Measurements from ENCODE around the gene IQCK.

Gene IQCK

DNA sequence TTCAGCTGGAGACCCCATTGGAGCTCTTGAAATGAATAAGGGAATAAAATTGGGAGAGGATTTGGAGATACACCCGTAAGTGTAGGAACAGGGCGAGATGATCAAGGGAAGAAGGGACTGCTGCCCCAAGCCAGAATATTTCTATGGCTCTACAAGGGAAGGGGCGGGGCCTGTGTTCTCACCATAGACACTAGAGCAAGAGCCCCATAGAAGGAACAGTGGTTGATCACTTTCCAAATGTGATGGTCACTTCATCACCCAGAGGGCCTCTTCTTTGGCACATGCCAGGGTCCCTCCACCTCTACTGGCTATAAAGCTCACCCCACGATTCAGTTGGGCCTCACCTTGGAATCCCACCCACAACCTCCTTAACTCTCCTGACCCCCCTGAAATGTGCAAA, 141.5 kb downstream of the IQCK start:
- no peak overlapping the region for H3K4me3 ChIP-seq (ENCODE audit: low read depth, low read length)
- peaks cover 4% of the 10 kb centered on the region for H3K36me3 ChIP-seq (replicated peaks)
- H3K27me3 ChIP-seq (replicated peaks) = no peaks in the 10 kb centered on the region
- no peak for DNase-seq
- no peak overlapping the region for H3K27ac ChIP-seq
- in situ Hi-C loops (cut with HindIII; ENCODE audit: low pct_ligation_motif_present, low sequenced_read_pairs) = no loop called here
- TF ChIP-seq, protein P1, sequence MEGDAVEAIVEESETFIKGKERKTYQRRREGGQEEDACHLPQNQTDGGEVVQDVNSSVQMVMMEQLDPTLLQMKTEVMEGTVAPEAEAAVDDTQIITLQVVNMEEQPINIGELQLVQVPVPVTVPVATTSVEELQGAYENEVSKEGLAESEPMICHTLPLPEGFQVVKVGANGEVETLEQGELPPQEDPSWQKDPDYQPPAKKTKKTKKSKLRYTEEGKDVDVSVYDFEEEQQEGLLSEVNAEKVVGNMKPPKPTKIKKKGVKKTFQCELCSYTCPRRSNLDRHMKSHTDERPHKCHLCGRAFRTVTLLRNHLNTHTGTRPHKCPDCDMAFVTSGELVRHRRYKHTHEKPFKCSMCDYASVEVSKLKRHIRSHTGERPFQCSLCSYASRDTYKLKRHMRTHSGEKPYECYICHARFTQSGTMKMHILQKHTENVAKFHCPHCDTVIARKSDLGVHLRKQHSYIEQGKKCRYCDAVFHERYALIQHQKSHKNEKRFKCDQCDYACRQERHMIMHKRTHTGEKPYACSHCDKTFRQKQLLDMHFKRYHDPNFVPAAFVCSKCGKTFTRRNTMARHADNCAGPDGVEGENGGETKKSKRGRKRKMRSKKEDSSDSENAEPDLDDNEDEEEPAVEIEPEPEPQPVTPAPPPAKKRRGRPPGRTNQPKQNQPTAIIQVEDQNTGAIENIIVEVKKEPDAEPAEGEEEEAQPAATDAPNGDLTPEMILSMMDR (IDR thresholded peaks at IDR 0.05; ENCODE audit: low read depth, low read length, missing control alignments) = no peak

DNA sequence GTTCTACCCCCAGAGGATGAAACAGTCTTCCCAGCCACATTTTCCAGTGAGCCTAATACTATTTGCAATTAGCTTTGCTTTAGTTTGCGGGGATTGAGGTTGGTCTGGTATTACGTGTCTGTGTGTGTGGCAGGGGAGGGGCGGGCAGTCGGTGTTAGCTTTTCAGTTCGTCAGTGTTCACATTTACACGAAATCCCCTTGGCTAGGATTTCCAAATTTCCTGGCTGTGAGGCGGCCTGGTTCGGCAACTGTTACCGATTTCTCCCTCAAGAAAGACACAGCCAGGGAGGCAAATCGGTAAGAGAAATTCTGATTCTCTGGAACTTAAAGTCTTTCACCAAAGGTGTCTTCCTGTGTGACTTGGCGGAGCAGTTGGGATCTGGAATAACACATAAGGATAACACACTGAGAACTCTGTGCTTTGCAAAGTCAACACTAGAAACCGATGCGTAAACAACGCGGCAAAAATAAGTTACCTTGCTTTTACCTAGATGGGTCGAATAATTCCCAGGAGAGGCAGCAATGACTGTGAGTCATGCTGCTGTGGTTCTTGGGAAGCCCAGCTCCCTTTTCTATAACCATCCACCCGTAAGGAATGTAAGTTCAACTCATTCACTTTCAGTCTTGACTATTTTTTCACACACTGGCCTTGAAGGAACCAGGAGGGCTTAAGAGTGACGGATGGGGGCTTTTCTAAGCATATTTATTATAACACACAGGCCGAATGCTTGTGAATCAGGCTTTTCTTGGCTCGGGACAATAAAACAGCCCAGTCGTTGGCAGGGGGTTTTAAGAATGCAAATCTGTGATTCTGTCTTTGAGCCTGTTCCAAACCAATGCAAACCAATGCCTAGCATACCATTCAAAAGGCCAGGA, 142.3 kb downstream of the IQCK start:
- in situ Hi-C loops (cut with HindIII; ENCODE audit: low pct_ligation_motif_present, low sequenced_read_pairs) = no loop called here
- DNase-seq = peak; percentile 56
- TF ChIP-seq, protein P1 (IDR thresholded peaks at IDR 0.05; ENCODE audit: low read depth, low read length, missing control alignments) = no peak
- H3K36me3 ChIP-seq (replicated peaks) = peaks cover 4% of the 10 kb centered on the region
- H3K4me3 ChIP-seq (ENCODE audit: low read depth, low read length) = no peak overlapping the region
- no peak overlapping the region for H3K27ac ChIP-seq
- H3K27me3 ChIP-seq (replicated peaks) = no peaks in the 10 kb centered on the region

DNA sequence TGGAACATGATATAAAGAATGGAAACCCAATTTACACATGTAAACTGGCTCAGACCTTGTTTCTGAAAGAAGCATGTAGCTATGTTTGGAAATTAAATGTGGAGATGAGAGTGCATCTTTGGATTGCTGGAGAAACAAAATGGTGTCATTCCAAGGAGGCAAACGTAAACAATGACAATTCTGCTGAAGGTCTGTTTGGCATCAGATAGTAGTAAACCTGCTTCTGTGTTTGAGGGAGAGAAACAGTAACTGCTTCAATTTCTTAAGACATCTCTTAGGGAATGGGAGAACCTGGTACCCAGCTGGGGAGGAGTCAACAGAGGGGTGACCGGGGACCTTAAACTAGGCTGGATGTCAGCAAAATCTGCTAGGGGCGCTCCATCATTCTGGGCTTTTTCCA, 143.1 kb downstream of the IQCK start:
- no peak overlapping the region for H3K27ac ChIP-seq
- H3K27me3 ChIP-seq (replicated peaks) = no peaks in the 10 kb centered on the region
- DNase-seq = no peak
- TF ChIP-seq, protein P1 (IDR thresholded peaks at IDR 0.05; ENCODE audit: low read depth, low read length, missing control alignments) = no peak
- in situ Hi-C loops (cut with HindIII; ENCODE audit: low pct_ligation_motif_present, low sequenced_read_pairs) = no loop called here
- peaks cover 4% of the 10 kb centered on the region for H3K36me3 ChIP-seq (replicated peaks)
- H3K4me3 ChIP-seq (ENCODE audit: low read depth, low read length) = no peak overlapping the region

DNA sequence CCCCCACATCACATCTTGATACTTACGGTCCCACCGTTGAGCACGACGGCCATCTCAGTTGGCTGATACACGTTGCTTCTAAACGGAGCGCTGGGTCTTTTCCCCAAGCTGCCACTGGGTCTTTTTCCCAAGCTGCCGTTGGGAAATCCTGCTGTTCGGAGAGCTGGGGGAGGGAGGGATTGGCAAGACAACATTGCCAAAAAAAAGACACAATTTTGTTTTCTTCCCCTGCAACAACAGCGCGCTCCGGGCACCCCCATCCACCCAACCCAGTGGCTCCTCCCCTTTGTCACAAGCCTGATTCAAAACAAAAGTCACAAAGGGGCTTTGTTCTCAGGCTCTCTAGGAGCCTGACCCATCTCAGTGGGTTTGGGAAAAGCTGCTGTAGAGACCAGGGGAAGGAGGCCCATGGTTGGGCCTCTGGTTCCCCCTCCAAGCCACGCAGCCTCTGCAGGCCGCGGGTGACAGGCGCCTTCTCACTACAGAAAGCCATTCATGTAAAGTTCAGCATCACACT, 143.8 kb downstream of the IQCK start:
- no peaks in the 10 kb centered on the region for H3K27me3 ChIP-seq (replicated peaks)
- no peak overlapping the region for H3K27ac ChIP-seq
- in situ Hi-C loops (cut with HindIII; ENCODE audit: low pct_ligation_motif_present, low sequenced_read_pairs) = no loop called here
- peaks cover 4% of the 10 kb centered on the region for H3K36me3 ChIP-seq (replicated peaks)
- H3K4me3 ChIP-seq (ENCODE audit: low read depth, low read length) = no peak overlapping the region
- TF ChIP-seq, protein P1 (IDR thresholded peaks at IDR 0.05; ENCODE audit: low read depth, low read length, missing control alignments) = no peak
- DNase-seq = no peak

DNA sequence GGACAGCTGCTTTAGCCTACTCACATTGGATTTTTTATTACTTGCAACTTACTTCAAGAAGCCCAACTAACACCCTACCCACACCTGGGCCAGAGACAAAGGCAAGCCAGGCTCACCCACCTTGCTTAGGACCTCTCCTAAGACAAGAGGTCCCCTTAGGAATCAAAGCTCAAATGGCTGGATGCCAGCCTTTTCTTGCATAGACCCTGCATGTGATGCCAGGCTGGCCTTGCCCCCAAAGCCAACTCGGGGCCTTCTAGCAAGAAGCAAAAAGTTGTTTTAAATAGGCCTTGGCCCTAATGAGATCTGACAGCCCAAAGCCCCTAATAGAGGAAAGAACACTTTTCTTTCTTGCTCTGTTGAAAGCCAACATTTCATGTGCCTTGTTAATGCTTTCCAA, 145.9 kb downstream of the IQCK start:
- H3K36me3 ChIP-seq (replicated peaks) = peaks cover 2% of the 10 kb centered on the region
- no peak overlapping the region for H3K27ac ChIP-seq
- DNase-seq = no peak
- TF ChIP-seq, protein P1 (IDR thresholded peaks at IDR 0.05; ENCODE audit: low read depth, low read length, missing control alignments) = no peak
- no peaks in the 10 kb centered on the region for H3K27me3 ChIP-seq (replicated peaks)
- H3K4me3 ChIP-seq (ENCODE audit: low read depth, low read length) = no peak overlapping the region
- in situ Hi-C loops (cut with HindIII; ENCODE audit: low pct_ligation_motif_present, low sequenced_read_pairs) = no loop called here
